Stimulated activated CD8-positive, alpha-beta memory T cell treated with anti-CD3 and anti-CD28 coated beads, Interleukin-7, amount 100 ng/mL, for 48 hours (primary cell): Measurements from ENCODE around the gene STS.
A peak's percentile ranks its signal among the peaks of the same experiment; 100 is the strongest.

Experiments used
- DNase-seq, 2 donors: peaks; one replicate each; pipeline ENCODE4 v3.0.0-alpha.2; 2020; ENCODE audit warnings: low read depth in 1 of 2; ENCODE audit errors: extremely low read depth in 1 of 2

Gene STS

GRCh38 chrX:7139202-7140081 is 8.1 kb upstream of the STS start:
- DNase-seq = no peak

- DNase-seq = no peak
These were observed 4.4 kb upstream of the STS start for GRCh38 chrX:7143076-7143475.

- DNase-seq = no peak
These were observed 3.5 kb upstream of the STS start for GRCh38 chrX:7143941-7144525.

- DNase-seq = no peak
These were observed 2.1 kb upstream of the STS start for GRCh38 chrX:7145454-7145853.

- DNase-seq = no peak
These were observed 1.4 kb upstream of the STS start for GRCh38 chrX:7146020-7146702.

- no peak for DNase-seq
These were observed 654 bp upstream of the STS start for GRCh38 chrX:7146703-7147412.

GRCh38 chrX:7147978-7148854 is 704 bp downstream of the STS start, which contains the start of gene PUDP:
Gene PUDP (minus strand): TSS chrX:7148153. CDS start chrX:7148113, 40 bp downstream.
- peak; percentile 61 to 82 for DNase-seq

- DNase-seq = no peak
These were observed 1.9 kb downstream of the STS start for GRCh38 chrX:7149411-7149810.

- DNase-seq = no peak
These were observed 5.7 kb downstream of the STS start for GRCh38 chrX:7153231-7153630.

- DNase-seq = no peak
These were observed 6.6 kb downstream of the STS start for GRCh38 chrX:7154041-7154597.

- no peak for DNase-seq
These were observed 7.7 kb downstream of the STS start for GRCh38 chrX:7155163-7155562.

GRCh38 chrX:7156879-7157278 is 9.4 kb downstream of the STS start:
- no peak for DNase-seq

GRCh38 chrX:7158468-7158990 is 11.0 kb downstream of the STS start:
- no peak for DNase-seq

- no peak for DNase-seq
These were observed 11.8 kb downstream of the STS start for GRCh38 chrX:7159149-7159861.

GRCh38 chrX:7163146-7163677 is 15.7 kb downstream of the STS start:
- DNase-seq = no peak

- DNase-seq = no peak
These were observed 16.7 kb downstream of the STS start for GRCh38 chrX:7164174-7164573.

GRCh38 chrX:7168371-7168770 is 20.9 kb downstream of the STS start:
- DNase-seq = no peak

GRCh38 chrX:7169627-7170026 is 22.1 kb downstream of the STS start:
- no peak for DNase-seq

GRCh38 chrX:7170898-7171297 is 23.4 kb downstream of the STS start:
- DNase-seq = peak in 1 of 2 donors; percentile 10
